HepG2 (cell line): ENCODE results near the gene FOXN3. TPM values are rescaled to one million over a fixed set of nuclear protein-coding genes. Genes with fewer than 3 reads are reported as not detected.

Experiments
- ATAC-seq: fragments of 200-7000 bp; cut with Tn5 transposase; 3 replicates; pipeline ENCODE4 v1.9.1; 2020; ENCODE audit warnings: mild to moderate bottlenecking, moderate library complexity
- BruUV-seq: library from RNA; stranded (reverse); fragments of 400-500 nt; replicated peaks from 2 replicates; lab custom pipeline; 2021; lab: Mats Ljungman, UMichigan
- CTCF ChIA-PET: fragments of 300-600 bp; formaldehyde crosslinking; extraction: SDS; loops from one replicate; lab custom pipeline; 2021; ENCODE audit warnings: low total read pairs, inconsistent platforms, low intra/inter-chr PET ratio; lab: Yijun Ruan, JAX
- POLR2A ChIA-PET: fragments of 350-600 bp; sonication (Branson Sonifier 250); formaldehyde crosslinking; loops from one replicate; lab custom pipeline; 2020; ENCODE audit warnings: antibody characterized with exemption, inconsistent platforms; lab: Yijun Ruan, JAX
- DNase-seq: peaks from one replicate; pipeline ENCODE4 v3.0.0-alpha.2; 2015; ENCODE audit warnings: low spot score
- FAIRE-seq: peaks from 3 replicates; lab custom pipeline; 2011; peaks lifted over from hg19 to GRCh38; lab: Jason Lieb, UNC
- H2AFZ ChIP-seq: one replicate; pipeline ENCODE4 v1.6.1; 2011; ENCODE audit warnings: low read length, inconsistent platforms
- H3K27ac ChIP-seq: fragments of 300-600 bp; 3 replicates; pipeline ENCODE4 v1.8.0; 2011; ENCODE audit warnings: mixed run types, mild to moderate bottlenecking, mixed read lengths, low read length, inconsistent platforms; ENCODE audit not compliant: insufficient read depth; ENCODE audit errors: extremely low read length
- H3K27me3 ChIP-seq, 2 experiments: fragments of 200-600 bp in 1 of 2; 2 replicates in 1 of 2; 3 replicates in 1 of 2; pipeline versions ENCODE4 v1.6.0 to v1.8.0; 2011; ENCODE audit warnings: low read length in 2 of 2, mild to moderate bottlenecking in 2 of 2, moderate library complexity in 2 of 2, inconsistent platforms in 1 of 2; ENCODE audit not compliant: insufficient read depth in 2 of 2, control insufficient read depth in 1 of 2
- H3K36me3 ChIP-seq, 2 experiments: fragments of 200-600 bp in 1 of 2; replicated peaks in 1 of 2; 2 replicates in 1 of 2; 3 replicates in 1 of 2; pipeline versions ENCODE4 v1.5.1 to v1.8.0; 2011; ENCODE audit warnings: low read length in 2 of 2, inconsistent platforms in 1 of 2; ENCODE audit not compliant: insufficient read depth in 2 of 2, control insufficient read depth in 1 of 2
- H3K4me1 ChIP-seq: 2 replicates; pipeline ENCODE4 v1.5.1; 2012; ENCODE audit warnings: low read length, inconsistent platforms; ENCODE audit not compliant: insufficient read depth
- H3K4me2 ChIP-seq: 2 replicates; pipeline ENCODE4 v1.6.0; 2011; ENCODE audit warnings: low read depth, low read length, inconsistent platforms
- H3K4me3 ChIP-seq, 3 experiments: fragments of 200-600 bp in 1 of 3; sonication (generic), shearing (Covaris generic) in 1 of 3; replicated peaks in 1 of 3; 2 replicates each; pipeline ENCODE4 v1.5.1; 2011 to 2016; ENCODE audit warnings: low read length in 3 of 3, inconsistent platforms in 2 of 3, low read depth in 2 of 3, mild to moderate bottlenecking in 2 of 3, control low read depth in 1 of 3, mixed read lengths in 1 of 3; ENCODE audit not compliant: insufficient read depth in 1 of 3
- H3K79me2 ChIP-seq: one replicate; pipeline ENCODE4 v1.6.1; 2011; ENCODE audit warnings: low read length, inconsistent platforms; ENCODE audit not compliant: insufficient read depth
- H3K9ac ChIP-seq: 2 replicates; pipeline ENCODE4 v1.6.0; 2011; ENCODE audit warnings: mild to moderate bottlenecking, low read depth, low read length, inconsistent platforms; ENCODE audit not compliant: insufficient read depth
- H3K9me3 ChIP-seq: 2 replicates; pipeline ENCODE4 v1.5.1; 2012; ENCODE audit warnings: mild to moderate bottlenecking, low read length
- H4K20me1 ChIP-seq: 2 replicates; pipeline ENCODE4 v1.6.0; 2011; ENCODE audit warnings: inconsistent platforms, mild to moderate bottlenecking, low read length, moderate library complexity; ENCODE audit not compliant: insufficient read depth
- EED ChIP-seq: sonication (generic); formaldehyde crosslinking; IDR thresholded peaks from 2 replicates; pipeline ENCODE4 v1.5.0; 2020; ENCODE audit warnings: mild to moderate bottlenecking, missing genetic modification reagents
- HES4 ChIP-seq: sonication (generic); formaldehyde crosslinking; IDR thresholded peaks from 2 replicates; pipeline ENCODE4 v1.9.0; 2021; ENCODE audit warnings: mild to moderate bottlenecking, missing genetic modification reagents, borderline replicate concordance
- MYNN ChIP-seq: sonication (generic); formaldehyde crosslinking; IDR thresholded peaks from 2 replicates; pipeline ENCODE4 v1.4.0; 2020; ENCODE audit warnings: mild to moderate bottlenecking, low read depth, missing genetic modification reagents
- NR2F1 ChIP-seq, 2 experiments: fragments of 450-650 bp in 1 of 2; formaldehyde crosslinking in 1 of 2; IDR thresholded peaks; 2 replicates each; pipeline versions ENCODE4 v1.5.0 to v1.6.1; 2016 to 2020; ENCODE audit warnings: mild to moderate bottlenecking in 1 of 2, missing compliant biosample characterization in 1 of 2, missing genetic modification reagents in 1 of 2, moderate library complexity in 1 of 2
- NR2F6 ChIP-seq, 2 experiments: IDR thresholded peaks; 2 replicates each; pipeline ENCODE4 v1.6.1; 2016; ENCODE audit warnings: antibody characterized with exemption in 1 of 2, mild to moderate bottlenecking in 1 of 2
- SAP130 ChIP-seq: IDR thresholded peaks from 2 replicates; pipeline ENCODE4 v1.6.1; 2016; ENCODE audit warnings: low read depth
- SIX4 ChIP-seq: sonication (generic); formaldehyde crosslinking; IDR thresholded peaks from 2 replicates; pipeline ENCODE4 v1.4.0; 2020; ENCODE audit warnings: missing genetic modification reagents
- SOX13 ChIP-seq, 3 experiments: fragments of 450-650 bp in 1 of 3; sonication (generic) in 1 of 3; formaldehyde crosslinking in 1 of 3; IDR thresholded peaks in 2 of 3; conservative IDR thresholded peaks in 1 of 3; 2 replicates each; pipeline versions ENCODE4 v1.5.0 to v1.6.1; 2016 to 2020; ENCODE audit warnings: antibody characterized with exemption in 1 of 3, mild to moderate bottlenecking in 1 of 3, missing compliant biosample characterization in 1 of 3, missing genetic modification reagents in 1 of 3, moderate library complexity in 1 of 3
- SP5 ChIP-seq: IDR thresholded peaks from 2 replicates; pipeline ENCODE4 v1.6.1; 2016; ENCODE audit warnings: low read depth, borderline replicate concordance
- THAP9 ChIP-seq: sonication (generic); formaldehyde crosslinking; IDR thresholded peaks from 2 replicates; pipeline ENCODE4; 2020; ENCODE audit warnings: missing genetic modification reagents, mild to moderate bottlenecking, borderline replicate concordance
- ZFP37 ChIP-seq: sonication (generic); formaldehyde crosslinking; IDR thresholded peaks from 2 replicates; pipeline ENCODE4 v1.4.0; 2020; ENCODE audit warnings: missing genetic modification reagents, borderline replicate concordance
- ZFP90 ChIP-seq: sonication (generic); formaldehyde crosslinking; IDR thresholded peaks from 2 replicates; pipeline ENCODE4 v1.8.0; 2022; ENCODE audit warnings: missing genetic modification reagents, mild to moderate bottlenecking, inconsistent platforms, borderline replicate concordance
- ZNF30 ChIP-seq: sonication (generic); formaldehyde crosslinking; IDR thresholded peaks from 2 replicates; pipeline ENCODE4 v1.5.0; 2020; ENCODE audit warnings: mild to moderate bottlenecking, missing genetic modification reagents
- ZNF773 ChIP-seq: sonication (generic); formaldehyde crosslinking; IDR thresholded peaks from 2 replicates; pipeline ENCODE4 v1.4.0; 2020; ENCODE audit warnings: missing genetic modification reagents, borderline replicate concordance
- ZSCAN12 ChIP-seq: sonication (generic); formaldehyde crosslinking; IDR thresholded peaks from 2 replicates; pipeline ENCODE4 v1.9.0; 2021; ENCODE audit warnings: mild to moderate bottlenecking, missing genetic modification reagents
- WGBS: methylation state at CpG from one replicate; pipeline ENCODE4 v1.1.6; 2017; ENCODE audit warnings: low lambda C conversion rate; 5-methylcytosine and 5-hydroxymethylcytosine counted together
- in situ Hi-C: cut with HindIII; loops from 2 replicates; pipeline ENCODE4 v1.10.0; 2017; ENCODE audit warnings: low pct_unique_long_range_greater_than_20kb; ENCODE audit not compliant: extremely low pct_ligation_motif_present
- intact Hi-C: fragments of 100-400 bp; cut with micrococcal nuclease; formaldehyde crosslinking; loops from one replicate; pipeline ENCODE4 v1.10.0; 2022; ENCODE audit not compliant: unreplicated experiment
- polyA plus RNA-seq, 8 experiments: library from polyadenylated mRNA; depleted of rRNA in 3 of 8; stranded (reverse) in 7 of 8; unstranded in 1 of 8; fragments of >200 nt; fragmentation: Illumina TruSeq in 4 of 8; extraction: Trizol in 4 of 8; gene quantifications; 2 replicates each; pipeline versions ENCODE4 v1.2.1 to v1.2.3, GENCODE V29; 2011 to 2016; ENCODE audit warnings: low read depth in 4 of 8, missing spikeins in 1 of 8, mixed read lengths in 1 of 8; ENCODE audit not compliant: insufficient read depth in 1 of 8
- total RNA-seq, 5 experiments: library from RNA; depleted of rRNA; stranded (reverse); fragments of >200 nt; fragmentation: Illumina TruSeq; extraction: Trizol; gene quantifications; 2 replicates each; pipeline ENCODE4 v1.2.3, GENCODE V29; 2016; ENCODE audit warnings: low read depth in 1 of 5

The FOXN3 gene
- total and polyA plus RNA-seq, 2 of the 13 experiments (the other 11 are each of a cell fraction or from before 2014, with no cell fraction given): 32.4 to 70.2 TPM

- no peaks in the 10 kb centered on the region for H3K27me3 ChIP-seq
- no peaks in the 10 kb centered on the region for H4K20me1 ChIP-seq
- POLR2A ChIA-PET: no interaction called here
- no peak overlapping the region for H3K4me2 ChIP-seq
- intact Hi-C loops (no loop called here), in situ Hi-C loops (no loop called here)
- no peak for FAIRE-seq
- no peaks in the 10 kb centered on the region for H3K79me2 ChIP-seq
- no peaks in the 10 kb centered on the region for H3K36me3 ChIP-seq
- no peak for DNase-seq
- CTCF ChIA-PET: no interaction called here
- TF ChIP-seq NR2F6 (IDR thresholded peaks at IDR 0.05) (peak; percentile 39; the same call in 1 of the 2 replicates), NR2F6 (CRISPR knock-in tag; IDR thresholded peaks at IDR 0.05) (no peak), HES4 (CRISPR knock-in tag) (no peak), ZSCAN12 (CRISPR knock-in tag) (no peak), ZFP90 (no peak), ZFP37 (CRISPR knock-in tag) (no peak), ZNF773 (CRISPR knock-in tag) (no peak), NR2F1 (CRISPR knock-in tag; IDR thresholded peaks at IDR 0.05) (0 out of 4 replicates have a peak, but pooled peaks of 1 of the 2 experiments have one; percentile 22), SOX13 (IDR thresholded peaks at IDR 0.05) (no peak), SOX13 (CRISPR knock-in tag; conservative IDR thresholded peaks at IDR 0.05 in 1 of 2, IDR thresholded peaks at IDR 0.05 in 1 of 2) (peak in 1 of 2 experiments; percentile 31; a peak in 1 of 4 replicates)
- TF ChIP-seq, all 625 proteins: peak for 3
- ATAC-seq: no peak
- no peak overlapping the region for H3K4me3 ChIP-seq
- H3K9me3 ChIP-seq: no peaks in the 10 kb centered on the region
- H3K4me1 ChIP-seq: peaks cover 42% of the 10 kb centered on the region
- H2AFZ ChIP-seq: no peak overlapping the region
- no peak overlapping the region for H3K9ac ChIP-seq
- no TSS peak for BruUV-seq
- WGBS: 32% methylated on average over 3 of the region's 3 CpGs
- no peak overlapping the region for H3K27ac ChIP-seq
Observed at GRCh38 chr14:89143595-89143994, 273.4 kb downstream of the FOXN3 start.

GRCh38 chr14:89142366-89142765 lies 274.7 kb downstream of the FOXN3 start:
- 69% methylated on average over 5 of the region's 5 CpGs for WGBS
- Histone ChIP-seq H3K27ac (no peak overlapping the region), H3K9me3 (no peaks in the 10 kb centered on the region), H3K4me1 (peaks cover 54% of the 10 kb centered on the region), H3K27me3 (no peaks in the 10 kb centered on the region; a peak in 1 of 5 replicates), H2AFZ (no peak overlapping the region), H3K4me2 (no peak overlapping the region), H3K79me2 (no peaks in the 10 kb centered on the region), H4K20me1 (no peaks in the 10 kb centered on the region), H3K36me3 (no peaks in the 10 kb centered on the region), H3K4me3 (no peak overlapping the region), H3K9ac (no peak overlapping the region)
- CTCF ChIA-PET: no interaction called here
- POLR2A ChIA-PET: no interaction called here
- DNase-seq (no peak), ATAC-seq (no peak), FAIRE-seq (no peak)
- BruUV-seq: no TSS peak
- in situ Hi-C loops (no loop called here), intact Hi-C loops (no loop called here)
- TF ChIP-seq ZNF30 (CRISPR knock-in tag) (no peak), MYNN (CRISPR knock-in tag) (no peak), EED (CRISPR knock-in tag) (no peak), SAP130 (CRISPR knock-in tag) (no peak), THAP9 (CRISPR knock-in tag) (no peak), SP5 (CRISPR knock-in tag) (no peak), SIX4 (CRISPR knock-in tag) (no peak)
